ENCODE data around the gene MEIS1.

Gene MEIS1

DNA sequence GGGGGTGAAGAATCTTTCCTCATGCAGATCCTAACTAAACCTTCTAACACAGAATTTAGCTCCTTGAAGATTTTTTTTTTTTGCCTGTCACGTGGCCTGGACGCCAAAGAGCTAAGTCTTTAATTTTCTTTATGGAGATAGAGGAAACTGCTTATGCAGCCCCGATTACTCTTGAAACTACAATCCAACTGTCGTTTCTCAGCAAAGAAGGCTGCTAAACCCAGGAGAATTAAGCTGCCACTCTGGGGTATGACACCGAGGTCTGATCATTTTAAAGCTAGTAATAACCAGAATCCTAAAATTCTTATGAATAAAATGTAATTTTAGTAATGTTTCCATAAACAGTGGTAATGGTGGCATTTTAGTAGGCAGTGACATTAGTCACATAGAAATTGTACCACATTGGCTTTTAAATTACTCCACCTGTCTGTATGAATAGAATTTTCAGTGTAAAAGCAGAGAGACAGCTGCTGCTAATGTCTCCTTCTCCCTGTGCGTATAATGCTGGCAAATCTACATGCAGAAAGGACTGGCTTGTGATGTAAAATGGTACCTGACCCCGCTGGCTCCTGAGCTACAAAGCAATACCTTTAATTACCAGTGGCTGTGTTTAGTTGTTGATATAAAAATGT is 86.5 kb downstream of the MEIS1 start:
- TF ChIP-seq, protein P1, sequence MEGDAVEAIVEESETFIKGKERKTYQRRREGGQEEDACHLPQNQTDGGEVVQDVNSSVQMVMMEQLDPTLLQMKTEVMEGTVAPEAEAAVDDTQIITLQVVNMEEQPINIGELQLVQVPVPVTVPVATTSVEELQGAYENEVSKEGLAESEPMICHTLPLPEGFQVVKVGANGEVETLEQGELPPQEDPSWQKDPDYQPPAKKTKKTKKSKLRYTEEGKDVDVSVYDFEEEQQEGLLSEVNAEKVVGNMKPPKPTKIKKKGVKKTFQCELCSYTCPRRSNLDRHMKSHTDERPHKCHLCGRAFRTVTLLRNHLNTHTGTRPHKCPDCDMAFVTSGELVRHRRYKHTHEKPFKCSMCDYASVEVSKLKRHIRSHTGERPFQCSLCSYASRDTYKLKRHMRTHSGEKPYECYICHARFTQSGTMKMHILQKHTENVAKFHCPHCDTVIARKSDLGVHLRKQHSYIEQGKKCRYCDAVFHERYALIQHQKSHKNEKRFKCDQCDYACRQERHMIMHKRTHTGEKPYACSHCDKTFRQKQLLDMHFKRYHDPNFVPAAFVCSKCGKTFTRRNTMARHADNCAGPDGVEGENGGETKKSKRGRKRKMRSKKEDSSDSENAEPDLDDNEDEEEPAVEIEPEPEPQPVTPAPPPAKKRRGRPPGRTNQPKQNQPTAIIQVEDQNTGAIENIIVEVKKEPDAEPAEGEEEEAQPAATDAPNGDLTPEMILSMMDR (IDR thresholded peaks at IDR 0.05; ENCODE audit: extremely low read depth, missing control alignments), result no peak
- DNase-seq (ENCODE audit: low spot score), result no peak

DNA sequence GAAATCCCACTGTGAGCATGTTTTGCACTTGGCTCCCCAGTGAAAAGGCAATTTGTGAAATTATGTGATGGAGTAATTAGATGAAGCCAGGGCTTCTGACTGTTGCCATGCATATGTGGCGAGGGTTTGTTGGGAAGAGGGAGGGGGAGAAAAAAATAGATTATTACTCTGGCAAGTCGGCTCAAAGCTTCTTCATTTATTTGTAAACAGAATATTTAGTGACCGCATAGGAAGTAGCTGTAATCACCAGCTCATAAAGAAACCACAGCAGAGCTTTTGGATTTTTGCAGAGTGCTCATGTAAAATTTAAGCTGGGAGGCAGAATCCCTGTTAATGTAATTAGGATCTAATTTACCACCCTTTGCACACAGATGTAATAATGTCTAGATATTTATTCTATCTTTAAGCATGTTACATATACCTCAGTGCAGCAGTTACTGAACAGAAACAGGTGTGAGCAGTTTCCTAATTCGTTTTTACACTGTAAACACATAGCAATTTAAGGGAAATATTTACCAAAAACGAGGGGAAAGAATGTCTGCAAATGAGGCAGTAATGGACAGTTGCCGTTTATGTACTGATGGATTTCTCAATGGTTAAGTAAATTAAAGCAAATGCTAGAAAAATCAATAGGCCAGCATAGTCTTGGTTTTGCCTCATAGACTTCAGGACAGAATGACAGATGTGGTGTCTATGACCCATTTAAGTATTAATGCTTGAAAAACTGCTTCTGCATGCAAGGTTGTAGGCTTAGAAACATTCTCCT is 87.9 kb downstream of the MEIS1 start:
- TF ChIP-seq, protein P1 (IDR thresholded peaks at IDR 0.05; ENCODE audit: extremely low read depth, missing control alignments), result no peak
- DNase-seq (ENCODE audit: low spot score), result no peak

- TF ChIP-seq, protein P1 (IDR thresholded peaks at IDR 0.05; ENCODE audit: extremely low read depth, missing control alignments), result no peak
- DNase-seq (ENCODE audit: low spot score), result no peak
Observed at GRCh38 chr2:66523377-66523969, 88.5 kb downstream of the MEIS1 start.

- DNase-seq (ENCODE audit: low spot score), result no peak
- TF ChIP-seq, protein P1 (IDR thresholded peaks at IDR 0.05; ENCODE audit: extremely low read depth, missing control alignments), result no peak
Observed at GRCh38 chr2:66523990-66524389, 89.1 kb downstream of the MEIS1 start.

DNA sequence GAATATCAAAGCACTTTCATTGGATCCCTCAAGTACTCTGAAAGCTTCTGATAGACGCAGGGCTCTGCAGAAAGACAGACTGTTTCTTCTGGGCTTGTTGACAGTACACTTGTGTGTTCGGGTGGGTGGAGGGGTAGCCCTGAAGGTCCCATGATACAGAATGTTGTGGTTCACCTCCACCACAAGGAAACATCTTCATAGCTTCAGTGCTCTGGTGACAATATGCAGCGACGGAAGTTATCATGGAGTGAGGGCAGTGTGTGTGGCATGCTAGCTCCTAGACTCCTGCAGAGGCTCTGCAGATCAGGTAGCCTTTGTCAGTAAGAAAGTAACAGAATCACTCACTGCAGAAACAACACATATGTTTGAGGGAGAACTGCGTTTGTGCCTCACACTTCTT is 90.7 kb downstream of the MEIS1 start:
- TF ChIP-seq, protein P1 (IDR thresholded peaks at IDR 0.05; ENCODE audit: extremely low read depth, missing control alignments), result no peak
- DNase-seq (ENCODE audit: low spot score), result no peak

- no peak for DNase-seq (ENCODE audit: low spot score)
- TF ChIP-seq, protein P1 (IDR thresholded peaks at IDR 0.05; ENCODE audit: extremely low read depth, missing control alignments), result no peak
Observed at GRCh38 chr2:66526180-66526579, 91.3 kb downstream of the MEIS1 start.
